Fibroblast of the aortic adventitia (primary cell): ENCODE results near the gene MYRFL. TPM values are rescaled to one million over a fixed set of nuclear protein-coding genes. Genes with fewer than 3 reads are reported as not detected.
"Not testable (repeated sequence)": the region's sequence is repeated elsewhere in the genome, so short reads cannot be mapped to it uniquely, and the experiment has no call there.

ENCODE experiments used
- DNase-seq: peaks from one replicate; pipeline ENCODE4 v3.0.0-alpha.2; 2010; ENCODE audit warnings: low read depth
- H3K4me3 ChIP-seq: 2 replicates; pipeline ENCODE4 v1.5.1; 2011; ENCODE audit warnings: low read depth, mild to moderate bottlenecking, control low read depth, low read length, moderate library complexity
- total RNA-seq: library from RNA; depleted of rRNA; stranded (reverse); fragments of >200 nt; gene quantifications from 2 replicates; pipeline ENCODE4 v1.2.3, GENCODE V29; 2012; ENCODE audit warnings: low replicate concordance
- TF ChIP-seq, protein P1 (sequence below): IDR thresholded peaks from 2 replicates; pipeline ENCODE4 v1.5.1; 2011; ENCODE audit warnings: mild to moderate bottlenecking, low read length, control low read depth, inconsistent platforms; ENCODE audit not compliant: insufficient read depth

MYRFL gene
- total RNA-seq, 1 donor = not detected

GRCh38 chr12:69840727-69841126 is 15.7 kb downstream of the MYRFL start:
- no peak overlapping the region for H3K4me3 ChIP-seq
- peak; percentile 38 for DNase-seq
- TF ChIP-seq, protein P1, sequence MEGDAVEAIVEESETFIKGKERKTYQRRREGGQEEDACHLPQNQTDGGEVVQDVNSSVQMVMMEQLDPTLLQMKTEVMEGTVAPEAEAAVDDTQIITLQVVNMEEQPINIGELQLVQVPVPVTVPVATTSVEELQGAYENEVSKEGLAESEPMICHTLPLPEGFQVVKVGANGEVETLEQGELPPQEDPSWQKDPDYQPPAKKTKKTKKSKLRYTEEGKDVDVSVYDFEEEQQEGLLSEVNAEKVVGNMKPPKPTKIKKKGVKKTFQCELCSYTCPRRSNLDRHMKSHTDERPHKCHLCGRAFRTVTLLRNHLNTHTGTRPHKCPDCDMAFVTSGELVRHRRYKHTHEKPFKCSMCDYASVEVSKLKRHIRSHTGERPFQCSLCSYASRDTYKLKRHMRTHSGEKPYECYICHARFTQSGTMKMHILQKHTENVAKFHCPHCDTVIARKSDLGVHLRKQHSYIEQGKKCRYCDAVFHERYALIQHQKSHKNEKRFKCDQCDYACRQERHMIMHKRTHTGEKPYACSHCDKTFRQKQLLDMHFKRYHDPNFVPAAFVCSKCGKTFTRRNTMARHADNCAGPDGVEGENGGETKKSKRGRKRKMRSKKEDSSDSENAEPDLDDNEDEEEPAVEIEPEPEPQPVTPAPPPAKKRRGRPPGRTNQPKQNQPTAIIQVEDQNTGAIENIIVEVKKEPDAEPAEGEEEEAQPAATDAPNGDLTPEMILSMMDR = no peak

GRCh38 chr12:69843608-69844007 is 18.6 kb downstream of the MYRFL start:
- DNase-seq = no peak
- TF ChIP-seq, protein P1 = no peak
- no peak overlapping the region for H3K4me3 ChIP-seq

- TF ChIP-seq, protein P1 = no peak
Measured at GRCh38 chr12:69844416-69844815, 19.4 kb downstream of the MYRFL start.

DNA sequence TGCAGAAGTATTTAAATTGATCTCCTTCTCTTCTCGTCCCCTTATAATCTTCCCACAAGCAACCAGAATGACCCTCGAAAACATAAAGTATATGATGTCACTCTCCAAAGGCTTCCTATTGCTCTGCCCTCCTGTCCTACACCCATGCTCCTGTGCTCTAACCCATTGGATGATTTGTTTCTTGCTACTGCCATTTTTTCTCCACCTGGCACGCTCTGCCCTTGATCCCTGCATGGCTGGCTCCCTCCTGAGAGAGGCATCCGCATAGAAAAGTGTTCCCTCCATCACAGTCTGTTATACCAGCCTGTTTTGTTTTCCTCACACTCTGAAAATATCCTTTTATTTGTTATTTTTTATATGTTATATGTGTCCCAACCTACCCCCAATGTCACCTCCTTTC is 19.8 kb downstream of the MYRFL start:
- TF ChIP-seq, protein P1 = no peak
- no peak for DNase-seq
- no peak overlapping the region for H3K4me3 ChIP-seq

More at GRCh38 chr12:69844416-69844815, 19.4 kb downstream of the MYRFL start:
- DNase-seq = no peak
- H3K4me3 ChIP-seq = no peak overlapping the region

- no peak overlapping the region for H3K4me3 ChIP-seq
- no peak for DNase-seq
- TF ChIP-seq, protein P1 = no peak
Measured at GRCh38 chr12:69846976-69847375, 21.9 kb downstream of the MYRFL start.

GRCh38 chr12:69851976-69852375 is 26.9 kb downstream of the MYRFL start:
- TF ChIP-seq, protein P1 = no peak
- H3K4me3 ChIP-seq = no peak overlapping the region
- peak; percentile 69 for DNase-seq

- not testable (repeated sequence) for DNase-seq, H3K4me3 ChIP-seq
Measured at GRCh38 chr12:69853176-69853961, 28.3 kb downstream of the MYRFL start.
